Activated CD8-positive, alpha-beta memory T cell treated with anti-CD3 and anti-CD28 coated beads, Interleukin-2, amount 50 U/mL, for 4 hours (primary cell): ENCODE results near the gene PSG6.
"Not testable (repeated sequence)": the region's sequence is repeated elsewhere in the genome, so short reads cannot be mapped to it uniquely, and the experiment has no call there.

Experiments used
- DNase-seq: peaks from one replicate; pipeline ENCODE4 v3.0.0-alpha.2; 2020

The PSG6 gene

DNA sequence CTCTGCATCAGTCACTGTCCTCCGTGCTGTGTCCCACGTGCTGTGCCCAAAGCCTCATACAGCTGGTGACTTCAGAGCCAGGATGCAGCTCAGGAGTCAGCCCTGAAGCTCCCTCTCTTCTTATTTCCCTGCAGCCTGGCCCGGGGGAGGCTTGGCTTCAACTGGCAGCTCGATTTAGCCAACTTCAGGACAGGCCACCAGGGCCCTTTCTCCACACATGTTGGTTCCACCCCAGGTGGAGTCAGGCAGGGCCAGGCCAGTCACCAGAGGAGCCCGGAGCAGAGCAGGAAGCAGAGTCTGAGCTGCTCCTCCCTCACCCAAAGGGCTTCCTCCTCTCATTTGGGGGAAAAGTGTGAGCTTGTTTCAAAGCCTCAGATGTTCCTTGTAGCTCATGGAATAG is 11.5 kb downstream of the PSG6 start:
- DNase-seq = not testable (repeated sequence)

DNA sequence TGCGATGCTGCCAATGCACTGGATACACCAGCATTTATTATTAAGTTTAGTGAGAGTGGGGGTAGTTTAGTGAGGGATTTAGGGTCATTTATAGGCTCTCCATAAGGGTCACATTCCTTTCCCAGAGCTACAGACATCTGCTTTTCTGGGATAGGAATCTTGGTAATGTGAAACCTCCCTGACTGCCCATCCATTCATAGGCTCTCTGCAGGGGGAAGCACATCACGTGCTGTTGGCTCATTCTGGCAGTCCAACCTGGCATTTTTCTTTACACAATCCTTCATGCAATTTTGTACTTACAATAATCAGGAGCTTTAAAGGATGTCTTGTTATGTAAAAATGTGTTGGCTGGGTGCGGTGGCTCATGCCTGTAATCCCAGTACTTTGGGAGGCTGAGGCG is 17.1 kb downstream of the PSG6 start:
- DNase-seq = not testable (repeated sequence)

DNA sequence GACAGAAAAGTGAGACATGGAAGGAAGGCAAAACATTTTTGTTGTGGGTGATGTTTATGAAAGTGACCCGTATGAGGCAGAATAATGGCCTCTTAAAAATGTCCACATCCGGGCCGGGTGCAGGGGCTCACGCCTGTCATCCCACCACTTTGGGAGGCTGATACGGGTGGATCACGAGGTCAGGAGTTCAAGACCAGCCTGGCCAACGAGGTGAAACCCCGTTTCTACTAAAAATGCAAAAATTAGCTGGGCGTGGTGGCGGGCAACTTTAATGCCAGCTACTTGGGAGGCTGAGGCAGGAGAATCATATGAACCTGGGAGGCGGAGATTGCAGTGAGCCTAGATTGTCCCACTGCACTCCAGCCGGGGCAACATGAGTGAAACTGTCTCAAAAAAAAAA is 18.0 kb downstream of the PSG6 start:
- not testable (repeated sequence) for DNase-seq

DNA sequence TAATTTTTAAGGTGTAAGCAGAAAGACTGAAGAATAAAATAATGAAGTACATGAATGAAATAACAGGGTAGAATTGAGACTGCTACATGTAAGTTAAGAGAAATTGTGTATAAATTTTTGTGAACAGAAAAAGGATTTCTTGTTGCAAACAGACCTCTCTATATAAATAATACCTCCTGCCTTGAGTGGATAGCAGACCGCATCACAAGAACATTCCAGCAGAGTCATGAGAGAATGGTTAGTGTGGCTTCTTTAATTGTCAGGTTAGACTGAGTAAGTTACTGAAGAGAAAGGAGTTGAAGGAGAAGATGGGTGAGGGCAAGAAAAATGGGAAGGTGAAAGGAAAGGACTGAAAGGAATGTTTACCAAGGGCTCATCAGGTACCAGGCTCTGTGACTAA is 18.6 kb downstream of the PSG6 start:
- not testable (repeated sequence) for DNase-seq

DNA sequence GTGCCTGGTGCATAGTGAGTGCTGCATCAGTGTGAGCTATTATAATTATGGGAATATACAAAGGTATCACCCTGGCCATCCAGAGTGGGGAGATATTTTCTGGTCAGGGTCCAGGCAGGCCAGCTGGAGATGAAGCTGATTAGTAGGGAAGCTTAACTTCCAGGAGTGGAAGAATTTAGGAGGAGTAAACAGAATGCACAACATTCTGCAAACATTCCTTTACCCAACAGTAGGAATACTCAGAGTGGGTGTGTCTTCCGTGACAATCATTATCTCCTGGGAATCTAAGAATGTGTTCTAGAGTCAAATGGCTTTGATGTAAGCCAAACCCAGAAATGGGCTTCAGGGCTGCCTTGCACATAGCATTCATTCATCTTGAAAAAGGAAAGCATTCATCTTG is 19.0 kb downstream of the PSG6 start:
- not testable (repeated sequence) for DNase-seq

DNA sequence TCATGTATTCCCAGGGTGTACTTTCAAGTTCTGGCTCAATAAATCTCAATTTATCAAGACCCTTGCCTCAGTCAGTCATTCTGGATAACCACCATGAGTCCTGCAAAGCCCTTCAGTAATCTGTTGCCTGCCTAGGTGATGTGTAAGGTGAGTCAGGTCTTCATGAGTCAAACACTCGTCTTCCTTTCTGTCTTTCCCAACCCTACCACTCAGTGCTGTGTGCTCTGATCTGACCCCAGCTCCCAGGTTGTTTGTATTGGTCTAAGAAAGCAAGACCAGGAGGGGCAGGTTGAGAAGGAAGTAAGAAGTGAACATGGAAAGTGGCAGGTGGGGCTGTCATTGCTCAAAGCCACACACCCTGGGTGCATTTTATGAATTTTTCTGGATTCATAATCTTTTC is 20.0 kb downstream of the PSG6 start:
- not testable (repeated sequence) for DNase-seq

DNA sequence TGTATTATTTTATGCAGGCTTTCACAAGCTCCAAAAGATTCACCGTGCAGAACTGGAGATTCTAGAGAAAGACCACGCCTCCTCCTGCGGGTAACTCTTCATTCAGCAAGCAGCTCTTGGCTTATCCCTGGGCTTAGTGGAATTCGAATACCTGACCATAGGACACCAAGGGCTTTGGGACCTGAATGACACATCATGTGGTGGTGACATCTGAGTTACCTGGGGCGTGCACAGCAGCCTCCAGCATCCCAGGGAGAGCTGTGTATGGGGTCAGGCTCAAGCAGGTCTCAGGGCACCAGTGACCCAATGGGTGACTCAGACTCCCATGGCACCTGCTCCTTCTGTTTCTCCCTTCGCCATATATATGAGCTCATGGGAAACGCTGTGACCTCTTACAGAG is 27.2 kb downstream of the PSG6 start:
- DNase-seq = not testable (repeated sequence)

DNA sequence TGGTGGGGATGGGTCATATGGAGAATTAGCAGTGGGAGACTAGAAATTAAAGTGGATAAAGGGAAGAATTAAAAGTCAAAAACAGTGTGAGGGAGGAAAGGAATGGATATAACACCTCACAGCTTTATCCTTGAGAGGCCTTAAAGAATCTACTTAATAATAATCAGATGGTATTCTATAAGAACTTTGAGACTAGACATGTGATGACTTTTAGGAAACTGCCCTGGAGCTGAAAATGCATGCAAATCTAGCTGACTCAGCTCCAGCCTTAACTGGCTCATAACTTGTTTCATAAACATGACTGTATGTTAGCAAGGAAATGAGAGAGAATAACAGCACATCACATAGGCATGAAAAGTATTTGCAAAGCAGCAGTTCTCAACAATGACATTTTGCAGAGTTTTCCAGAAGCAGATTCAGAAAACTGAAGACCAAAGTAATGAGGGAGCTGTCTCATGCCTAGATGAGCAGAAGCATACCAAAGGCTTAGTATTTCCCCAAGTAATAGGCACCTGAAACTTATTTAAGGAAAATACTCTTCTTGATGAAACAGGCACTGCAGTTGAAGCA is 29.7 kb downstream of the PSG6 start:
- DNase-seq = not testable (repeated sequence)

DNA sequence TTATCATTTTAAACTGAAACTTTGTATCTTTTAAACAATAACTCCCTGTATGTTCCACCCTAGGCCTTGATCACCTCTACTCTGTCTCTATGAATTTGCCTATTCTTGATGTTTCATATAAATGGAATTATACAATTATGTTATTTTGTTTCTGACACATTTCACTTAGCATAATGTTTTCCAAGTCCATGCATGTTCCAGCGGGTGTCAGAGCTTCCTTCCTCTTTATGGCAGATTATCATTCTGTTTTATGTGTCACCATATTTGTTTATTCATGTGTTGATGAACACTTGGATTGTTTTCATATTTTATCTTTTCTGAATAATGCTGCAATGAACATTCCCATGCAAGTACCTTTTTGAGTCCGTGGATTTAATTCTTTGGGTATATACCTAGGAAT is 35.0 kb downstream of the PSG6 start:
- not testable (repeated sequence) for DNase-seq

DNA sequence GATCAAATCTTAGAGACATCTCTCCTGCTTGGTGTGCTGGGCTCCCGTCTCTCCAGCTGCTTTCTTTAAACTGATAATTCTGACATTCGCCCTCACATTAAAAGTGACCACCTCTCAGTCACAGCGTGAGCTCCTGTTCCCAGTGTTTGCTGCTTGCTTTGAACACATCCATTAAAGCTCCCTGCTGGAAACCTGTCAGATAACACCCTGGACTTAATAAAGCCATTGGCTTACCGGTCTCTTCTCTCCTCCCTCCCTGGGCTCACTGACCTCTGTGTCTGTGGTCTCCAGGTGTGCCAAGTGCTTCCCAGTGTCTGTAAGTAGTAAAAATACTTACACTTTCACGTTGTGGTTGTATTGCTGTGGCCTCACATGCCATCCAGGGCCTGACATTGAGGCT is 35.7 kb downstream of the PSG6 start:
- DNase-seq = not testable (repeated sequence)

DNA sequence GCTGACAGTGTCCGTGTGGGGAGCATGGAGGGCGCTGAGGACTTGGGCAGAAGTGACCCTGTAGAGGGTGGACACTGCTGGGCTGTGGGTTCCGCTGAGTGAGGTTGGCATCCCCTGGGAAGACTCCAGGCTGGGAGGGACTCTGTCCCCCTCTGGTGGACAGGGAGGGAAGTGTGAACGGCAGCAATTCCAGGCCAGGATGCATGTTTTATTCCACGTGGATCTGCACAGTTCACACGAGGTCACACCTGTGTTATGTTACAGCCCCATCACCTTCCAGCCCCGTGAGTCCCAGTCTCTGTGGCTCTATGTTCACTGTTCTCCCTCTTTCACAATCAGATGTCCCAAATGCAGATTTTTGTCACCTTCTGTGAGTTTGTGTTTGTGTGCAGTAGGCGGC is 36.4 kb downstream of the PSG6 start:
- not testable (repeated sequence) for DNase-seq

DNA sequence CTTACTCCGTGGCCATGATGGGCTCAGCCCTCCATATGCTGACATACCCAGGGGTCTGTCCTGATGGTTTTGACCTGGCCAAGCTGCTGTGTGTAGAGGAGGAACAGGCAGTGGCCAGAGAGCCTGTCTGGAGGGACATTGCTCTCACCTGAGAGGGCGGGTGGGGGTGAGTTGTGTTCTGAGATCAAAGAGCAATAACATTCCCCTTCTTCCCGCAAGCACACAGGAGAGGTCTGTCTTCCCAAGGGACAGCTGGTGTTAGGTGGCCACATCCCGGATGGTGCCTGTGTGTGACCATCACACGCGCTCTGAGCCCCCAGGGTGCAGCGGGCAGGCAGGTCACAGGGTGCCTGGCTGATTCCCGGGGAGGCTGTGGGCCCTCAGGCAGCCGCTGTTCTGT is 37.1 kb downstream of the PSG6 start:
- DNase-seq = not testable (repeated sequence)

DNA sequence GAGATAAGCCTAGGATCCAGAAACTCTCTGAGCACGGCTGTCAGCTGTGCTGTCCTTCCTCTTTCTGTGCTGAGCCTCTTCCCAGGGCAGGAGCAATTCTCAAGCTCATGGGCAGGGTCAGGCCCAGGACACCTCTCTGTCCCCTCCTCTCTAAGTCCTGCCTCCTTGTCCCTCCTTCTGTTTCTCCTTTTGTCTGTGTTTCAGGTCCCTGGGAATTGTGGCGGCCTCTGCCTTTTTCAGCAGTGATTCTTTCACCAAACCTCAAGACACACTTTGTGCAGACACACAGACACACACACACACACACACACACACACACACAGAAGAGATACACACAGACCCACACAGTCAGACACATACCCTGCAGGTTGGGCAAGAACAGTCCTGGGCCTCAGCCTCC is 38.1 kb downstream of the PSG6 start, which contains the start of gene PSG1:
Gene PSG1 (minus strand): TSS at position 101 of the 400 bp plus-strand sequence. CDS start 132 bp downstream, outside the sequence.
- DNase-seq = no peak

DNA sequence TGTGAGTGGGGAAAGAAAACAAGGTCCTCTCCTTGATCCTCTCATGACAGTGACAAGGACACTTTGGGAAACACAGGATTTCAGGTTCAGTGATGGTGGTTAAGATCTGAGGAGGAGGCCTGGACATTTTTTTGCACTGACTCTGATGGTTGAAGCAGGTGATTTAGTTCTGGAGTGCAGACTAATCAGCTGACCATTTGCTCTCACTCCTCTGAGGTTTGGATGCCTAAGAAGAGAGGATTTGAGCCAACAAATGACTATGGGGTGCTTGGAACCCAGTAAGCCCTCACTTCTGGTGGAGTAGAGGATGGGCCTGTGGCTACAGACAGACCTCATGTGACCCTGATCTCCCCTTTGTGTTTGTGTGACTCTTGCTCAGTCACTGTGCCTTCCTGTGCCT is 41.1 kb downstream of the PSG6 start:
- DNase-seq = not testable (repeated sequence)

DNA sequence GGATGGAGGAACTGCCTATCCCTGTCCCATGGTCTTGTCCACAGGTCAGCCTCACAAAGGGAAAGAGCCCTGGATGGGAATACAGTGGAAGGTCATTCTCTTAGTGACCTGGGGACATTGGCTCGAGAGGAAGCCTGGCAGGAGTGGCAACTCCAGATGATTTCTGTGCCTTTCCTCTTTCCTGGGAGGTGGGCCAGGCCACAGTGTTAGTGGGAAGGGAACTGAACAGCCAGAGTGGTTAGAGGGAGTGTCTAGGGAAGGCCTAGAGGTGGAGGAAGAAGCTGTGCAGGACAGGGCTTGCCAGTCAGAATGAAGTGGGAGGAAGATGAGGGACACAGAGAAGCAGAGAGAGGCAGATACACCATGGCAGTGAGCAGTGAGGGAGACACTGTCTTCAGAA is 41.8 kb downstream of the PSG6 start:
- DNase-seq = not testable (repeated sequence)

DNA sequence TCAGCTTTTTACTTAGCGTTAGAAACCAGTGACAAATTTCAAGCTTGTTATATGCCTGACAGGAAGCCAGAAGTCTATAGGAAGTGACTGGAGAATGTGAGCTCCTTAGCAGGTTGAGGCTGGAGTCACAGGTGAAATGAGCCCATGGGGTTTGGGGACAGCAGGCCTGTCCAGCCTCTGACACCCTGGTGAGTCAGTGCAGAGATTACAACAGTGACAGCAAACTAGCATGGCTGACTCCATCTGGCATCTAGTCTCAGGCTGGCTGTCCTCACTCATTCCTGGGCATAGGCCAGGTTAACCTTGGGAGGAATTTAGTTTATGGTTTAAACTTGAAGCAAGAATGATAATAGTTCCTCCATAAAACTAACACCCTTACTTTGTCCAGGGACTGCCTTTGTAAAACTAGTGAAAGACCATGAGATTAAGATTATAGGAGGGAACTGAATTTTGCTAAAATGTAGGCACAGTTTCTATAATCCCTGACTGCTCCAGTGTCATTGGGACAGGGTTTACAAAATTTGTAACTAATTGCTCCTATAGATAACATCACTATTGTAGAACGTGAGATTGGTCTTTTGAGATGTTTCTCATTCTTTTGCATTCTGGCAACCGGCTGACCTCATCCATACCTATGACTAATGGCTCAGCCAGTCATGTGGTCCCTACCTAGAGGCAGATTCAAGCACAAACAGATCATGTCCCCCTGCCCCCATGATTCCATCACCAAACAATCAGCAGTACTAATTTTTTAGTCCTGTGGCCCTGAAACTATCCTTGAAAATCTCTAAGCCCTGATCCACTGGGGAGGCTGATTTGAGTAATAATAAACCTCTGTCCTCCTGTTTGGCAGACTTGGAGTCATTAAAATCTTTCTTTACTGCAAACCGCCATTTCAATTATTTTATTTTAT is 42.5 kb downstream of the PSG6 start:
- not testable (repeated sequence) for DNase-seq

DNA sequence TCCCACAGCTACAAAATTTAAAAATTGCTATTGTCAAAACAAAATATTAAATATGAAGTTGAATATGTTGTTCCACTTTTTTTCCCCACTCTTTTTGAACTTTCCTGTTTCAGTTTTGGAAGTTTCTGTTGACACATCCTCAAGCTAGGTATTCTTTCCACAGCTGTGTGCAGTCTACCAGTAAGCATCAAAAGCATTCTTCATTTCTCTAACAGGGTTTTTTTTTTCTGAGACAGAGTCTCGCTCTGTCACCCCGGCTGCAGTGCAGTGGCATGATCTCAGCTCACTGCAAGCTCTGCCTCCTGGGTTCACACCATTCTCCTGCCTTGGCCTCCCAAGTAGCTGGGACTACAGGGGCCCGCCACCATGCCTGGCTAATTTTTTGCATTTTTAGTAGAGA is 43.6 kb downstream of the PSG6 start:
- DNase-seq = not testable (repeated sequence)

DNA sequence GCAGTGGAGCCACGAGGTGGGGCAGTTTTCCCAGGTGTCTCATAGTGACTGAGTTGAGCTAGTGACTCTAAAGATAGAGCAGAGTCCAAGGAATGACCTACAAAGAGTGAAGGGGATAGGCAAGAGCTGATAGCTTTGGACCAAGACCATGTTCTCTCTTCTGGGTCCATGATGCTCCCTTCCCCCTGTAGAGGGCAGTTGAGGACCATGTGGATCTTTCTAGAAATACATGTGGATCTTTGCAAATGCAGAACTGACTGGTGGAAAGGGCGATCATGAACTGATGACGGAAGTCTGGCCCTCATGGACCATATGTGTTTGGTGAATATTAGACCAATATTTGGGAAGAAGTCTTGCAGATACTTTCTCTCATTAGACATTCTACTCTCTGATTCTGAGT is 45.1 kb downstream of the PSG6 start:
- no peak for DNase-seq

DNA sequence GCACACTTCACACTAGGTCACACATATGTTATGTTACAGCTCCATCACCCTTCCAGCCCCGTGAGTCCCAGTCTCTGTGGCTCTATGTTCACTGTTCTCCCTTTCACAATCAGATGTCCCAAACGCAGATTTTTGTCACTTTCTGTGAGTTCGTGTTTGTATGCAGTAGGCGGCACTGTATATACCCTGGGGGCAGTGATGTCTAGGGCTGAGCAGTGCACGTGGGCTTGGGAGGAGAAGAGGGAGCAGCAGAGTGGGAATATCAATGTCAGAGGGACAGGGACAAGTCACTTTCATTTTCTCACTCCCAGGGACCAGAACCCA is 60.2 kb downstream of the PSG6 start:
- DNase-seq = no peak

DNA sequence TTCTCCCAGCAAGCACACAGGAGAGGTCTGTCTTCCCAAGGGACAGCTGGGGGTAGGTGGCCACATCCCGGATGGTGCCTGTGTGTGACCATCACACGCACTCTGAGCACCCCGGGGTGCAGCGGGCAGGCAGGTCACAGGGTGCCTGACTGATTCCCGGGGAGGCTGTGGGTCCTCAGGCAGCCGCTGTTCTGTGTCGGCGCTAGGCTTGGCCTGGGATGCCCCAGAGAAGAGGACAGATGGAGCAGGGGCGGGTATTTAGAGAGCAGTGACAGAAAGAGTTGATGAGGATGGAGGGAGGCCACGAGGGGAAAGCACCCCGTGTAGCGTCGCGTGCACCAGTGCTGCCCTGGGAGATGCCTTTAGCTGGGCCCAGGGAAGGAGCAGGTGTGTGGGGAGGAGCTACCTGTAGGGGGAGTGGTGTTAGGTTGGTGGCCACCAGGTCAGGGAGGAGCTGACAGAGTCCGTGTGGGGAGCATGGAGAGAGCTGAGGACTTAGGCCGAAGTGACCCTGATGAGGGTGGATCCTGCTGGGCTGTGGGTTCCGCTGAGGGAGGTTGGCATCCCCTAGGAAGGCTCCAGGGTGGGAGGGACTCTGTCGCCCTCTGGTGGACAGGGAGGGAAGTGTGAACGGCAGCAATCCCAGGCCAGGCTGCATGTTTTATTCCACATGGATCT is 60.7 kb downstream of the PSG6 start:
- not testable (repeated sequence) for DNase-seq

DNA sequence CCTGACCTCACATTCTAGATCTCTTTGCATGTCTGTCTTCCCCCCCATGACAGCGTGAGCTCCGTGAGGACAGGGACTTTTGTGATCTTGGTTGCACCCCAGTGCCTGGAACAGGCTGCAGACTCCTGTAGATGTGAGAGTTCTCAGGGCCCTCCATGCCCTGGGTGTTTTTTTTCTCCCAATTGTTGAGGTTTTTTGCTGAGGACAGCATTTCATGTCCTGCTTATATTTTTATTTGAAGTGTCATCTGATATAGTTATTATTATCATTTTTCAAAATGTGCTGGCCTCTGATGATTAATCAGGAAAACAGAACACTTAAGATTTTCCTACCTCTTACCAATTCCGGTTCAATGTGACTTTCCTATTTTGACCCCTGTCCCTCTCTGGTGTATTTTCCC is 62.9 kb downstream of the PSG6 start:
- not testable (repeated sequence) for DNase-seq

DNA sequence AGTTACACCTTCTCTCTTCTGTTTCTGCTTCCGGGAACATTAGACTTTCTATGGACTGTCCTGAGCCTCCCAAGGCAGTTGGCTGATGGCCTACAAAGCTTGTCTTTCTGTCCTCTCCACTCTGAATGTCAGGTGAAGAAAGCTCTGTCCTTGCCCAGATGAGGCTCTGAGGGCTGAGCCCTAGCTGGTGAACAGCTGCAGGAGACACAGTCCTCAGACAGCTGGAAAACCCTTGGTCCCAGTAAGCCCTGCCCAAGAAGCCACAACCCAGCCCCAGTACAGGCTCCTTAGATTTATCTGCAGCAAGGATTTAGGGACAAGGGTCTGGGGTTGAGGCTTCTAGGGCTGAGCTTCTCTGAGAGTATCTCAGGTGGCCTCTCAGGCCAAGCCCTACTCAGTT is 64.5 kb downstream of the PSG6 start:
- DNase-seq = not testable (repeated sequence)

DNA sequence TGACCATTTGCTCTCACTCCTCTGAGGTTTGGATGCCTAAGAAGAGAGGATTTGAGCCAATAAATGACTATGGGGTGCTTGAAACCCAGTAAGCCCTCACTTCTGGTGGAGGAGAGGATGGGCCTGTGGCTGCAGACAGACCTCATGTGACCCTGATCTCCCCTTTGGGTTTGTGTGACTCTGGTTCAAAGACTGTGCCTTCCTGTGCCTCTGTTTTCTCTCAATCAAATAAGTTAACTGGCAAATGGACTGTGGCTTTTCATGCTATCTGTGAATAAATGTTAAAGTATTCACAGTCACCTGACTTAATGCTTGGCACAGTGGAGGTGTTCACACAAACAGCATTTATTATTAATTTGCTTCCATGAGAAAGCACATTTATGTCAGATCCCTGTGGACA is 64.9 kb downstream of the PSG6 start:
- not testable (repeated sequence) for DNase-seq
